Breast epithelium (tissue), 4 donors: ENCODE data around the gene ZG16. TPM values are rescaled to one million over a fixed set of nuclear protein-coding genes. Genes with fewer than 3 reads are reported as not detected.

Source experiments
- DNase-seq, 2 donors: peaks; one replicate each; pipeline ENCODE4 v3.0.0-alpha.2; 2019; ENCODE audit warnings: low spot score in 2 of 2
- H3K27ac ChIP-seq, 2 donors: fragments of 200-600 bp; sonication (generic) in 1 of 2; one replicate each; pipeline ENCODE4 v1.5.1; 2016 to 2019; ENCODE audit warnings: mild to moderate bottlenecking in 1 of 2
- H3K27me3 ChIP-seq, 2 donors: fragments of 200-600 bp; sonication (generic) in 1 of 2; one replicate each; pipeline versions ENCODE4 v1.5.1 to v1.6.0; 2017 to 2019; ENCODE audit warnings: control low read depth in 1 of 2, mild to moderate bottlenecking in 1 of 2
- H3K36me3 ChIP-seq: fragments of 200-600 bp; one replicate; pipeline ENCODE4 v1.5.1; 2019
- H3K4me1 ChIP-seq, 2 donors: fragments of 200-600 bp; sonication (generic); one replicate each; pipeline ENCODE4 v1.5.1; 2016 to 2019; ENCODE audit warnings: control low read depth in 1 of 2
- H3K4me3 ChIP-seq, 3 donors: fragments of 200-600 bp; sonication (generic); 1 replicate in 2 of 3; 2 replicates in 1 of 3; pipeline ENCODE4 v1.5.1; 2016 to 2019; ENCODE audit warnings: mild to moderate bottlenecking in 3 of 3, moderate library complexity in 2 of 3
- H3K9me3 ChIP-seq, 2 donors: fragments of 200-600 bp; sonication (generic) in 1 of 2; one replicate each; pipeline ENCODE4 v1.5.1; 2016 to 2019; ENCODE audit warnings: control low read depth in 1 of 2
- CTCF ChIP-seq, 3 donors: fragments of 450-650 bp; IDR thresholded peaks; one replicate each; pipeline ENCODE4 v1.5.1; 2016 to 2017; ENCODE audit warnings: antibody characterized with exemption in 3 of 3, mild to moderate bottlenecking in 3 of 3, moderate library complexity in 3 of 3
- POLR2A ChIP-seq: fragments of 450-650 bp; IDR thresholded peaks from one replicate; pipeline ENCODE4 v1.6.1; 2016; ENCODE audit warnings: antibody characterized with exemption, mild to moderate bottlenecking, moderate library complexity
- POLR2AphosphoS5 ChIP-seq, 3 donors: sonication (generic); formaldehyde crosslinking; IDR thresholded peaks; one replicate each; pipeline ENCODE4 v1.6.1; 2017; ENCODE audit warnings: antibody characterized with exemption in 3 of 3
- intact Hi-C: fragments of 100-400 bp; cut with DNase I; formaldehyde crosslinking; loops from one replicate; pipeline ENCODE4 v1.15.1; 2023; ENCODE audit warnings: low total_unique reads
- total RNA-seq, 3 donors: library from RNA; depleted of rRNA; stranded (reverse); fragments of >200 nt; gene quantifications; one replicate each; pipeline ENCODE4 v1.1.0, GENCODE V29; 2016

ZG16 gene
- total RNA-seq, 3 donors from 2014 or later, result 0.33 TPM; not detected in 2

- TF ChIP-seq CTCF (IDR thresholded peaks at IDR 0.05) (no peak), POLR2AphosphoS5 (IDR thresholded peaks at IDR 0.05) (peak in 1 of 3 donors; percentile 6), POLR2A (no peak)
- no peak for DNase-seq
- no peaks in the 10 kb centered on the region for H3K27me3 ChIP-seq
Measured at GRCh38 chr16:29820730-29821642, 42.9 kb downstream of the ZG16 start.

GRCh38 chr16:29821643-29822115, 43.6 kb downstream of the ZG16 start:
- H3K4me1 ChIP-seq, result peaks cover 13 to 41% of the 10 kb centered on the region in 2 donors
- no peaks in the 10 kb centered on the region for H3K27me3 ChIP-seq
- H3K4me3 ChIP-seq, result peak overlapping the region; percentile 68 to 73 (median 70)
- no peaks in the 10 kb centered on the region for H3K36me3 ChIP-seq
- no peak for DNase-seq
- no peak for TF ChIP-seq CTCF (IDR thresholded peaks at IDR 0.05)
- peak in 2 of 3 donors; percentile 8 to 17 for TF ChIP-seq POLR2AphosphoS5 (IDR thresholded peaks at IDR 0.05)
- no peaks in the 10 kb centered on the region for H3K9me3 ChIP-seq
- H3K27ac ChIP-seq, result peak overlapping the region; percentile 93 to 98
- intact Hi-C loops, result no loop called here

More at GRCh38 chr16:29820730-29821642, 42.9 kb downstream of the ZG16 start:
- Histone ChIP-seq H3K36me3 (no peaks in the 10 kb centered on the region), H3K9me3 (no peaks in the 10 kb centered on the region), H3K4me3 (peak overlapping the region; percentile 68 to 73 (median 70)), H3K4me1 (peaks cover 13 to 38% of the 10 kb centered on the region in 2 donors), H3K27ac (peak overlapping the region; percentile 93 to 98)
- intact Hi-C loops, result no loop called here

DNA sequence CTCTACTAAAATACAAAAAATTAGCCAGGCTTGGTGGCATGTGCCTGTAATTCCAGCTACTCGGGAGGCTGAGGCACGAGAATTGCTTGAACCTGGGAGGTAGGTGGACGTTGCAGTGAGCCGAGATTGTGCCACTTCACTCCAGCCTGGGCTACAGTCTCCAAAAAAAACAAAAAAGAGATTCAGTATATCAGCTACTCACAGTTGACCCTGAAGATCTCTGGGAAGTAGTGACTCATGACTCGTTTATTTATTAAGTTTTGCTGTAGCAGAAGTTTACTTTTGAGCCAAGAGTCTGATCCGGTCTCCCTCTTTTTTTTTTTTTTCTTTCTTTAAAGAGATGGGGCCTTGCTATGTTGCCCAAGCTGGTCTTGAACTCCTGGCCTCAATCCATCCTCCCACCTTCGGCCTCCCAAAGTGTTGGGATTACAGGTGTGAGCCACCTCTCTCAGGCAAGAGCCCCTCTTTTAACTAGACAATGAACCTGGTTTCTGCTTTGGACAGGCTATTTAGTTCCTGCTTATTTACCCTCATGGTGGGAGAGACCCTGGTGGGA, 46.6 kb downstream of the ZG16 start:
- H3K36me3 ChIP-seq, result no peaks in the 10 kb centered on the region
- peaks cover 13 to 37% of the 10 kb centered on the region in 2 donors for H3K4me1 ChIP-seq
- no peaks in the 10 kb centered on the region for H3K27me3 ChIP-seq
- TF ChIP-seq CTCF (IDR thresholded peaks at IDR 0.05) (no peak), POLR2A (no peak), POLR2AphosphoS5 (IDR thresholded peaks at IDR 0.05) (no peak)
- DNase-seq, result no peak
- peak overlapping the region in 2 of 3 donors; percentile 1 to 27 for H3K4me3 ChIP-seq
- H3K9me3 ChIP-seq, result no peaks in the 10 kb centered on the region
- intact Hi-C loops, result no loop called here
- peak overlapping the region; percentile 86 to 93 for H3K27ac ChIP-seq

DNA sequence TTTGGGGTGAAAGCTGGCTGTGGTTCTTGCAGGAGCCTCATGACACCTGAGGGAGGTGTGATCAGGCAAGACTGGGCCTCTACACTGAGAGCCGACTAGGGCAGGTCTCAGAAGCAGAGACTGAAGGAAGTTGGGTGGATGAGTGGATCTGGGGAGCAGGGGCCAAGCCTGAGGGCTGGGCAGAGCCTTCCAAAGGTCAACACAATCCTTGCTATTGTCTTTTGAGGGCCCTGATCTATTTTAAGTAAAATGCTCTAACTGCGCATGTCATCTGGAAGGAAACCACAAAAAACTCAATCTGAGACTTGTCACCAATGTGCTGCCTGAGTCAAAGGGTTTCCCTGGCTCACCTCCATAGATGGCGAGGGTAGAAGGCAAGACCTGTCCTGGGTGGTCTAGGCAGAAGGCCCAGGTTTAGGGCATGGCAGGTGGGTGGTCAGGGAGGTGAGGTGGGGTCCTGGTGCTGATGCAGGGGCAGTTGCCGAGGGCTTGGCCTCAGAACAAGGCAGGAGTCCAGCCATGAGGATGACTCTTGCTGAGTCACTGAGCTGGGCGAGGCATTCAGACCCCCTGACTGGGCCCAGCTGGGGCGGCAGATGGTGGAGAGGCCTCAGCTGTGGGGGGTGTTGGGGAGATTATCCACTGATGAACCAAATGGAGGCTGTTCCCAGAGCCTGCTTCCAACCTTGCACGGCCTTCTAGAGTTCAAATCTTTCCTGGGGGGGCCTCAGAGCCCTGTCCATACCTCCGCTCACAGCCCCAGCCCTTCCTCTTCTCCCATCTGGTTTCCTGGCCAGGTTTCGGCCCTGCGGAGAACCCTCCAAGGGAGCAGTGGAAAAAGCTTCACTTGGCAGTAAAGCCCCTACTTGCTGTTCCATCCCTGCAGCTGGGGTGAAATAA, 47.3 kb downstream of the ZG16 start:
- TF ChIP-seq POLR2AphosphoS5 (IDR thresholded peaks at IDR 0.05), result peak in 1 of 3 donors; percentile 7
- no peak for TF ChIP-seq POLR2A
- intact Hi-C loops, result no loop called here
- Histone ChIP-seq H3K4me3 (peak overlapping the region in 2 of 3 donors; percentile 1 to 27), H3K4me1 (peaks cover 13 to 30% of the 10 kb centered on the region in 2 donors), H3K27ac (peak overlapping the region; percentile 86 to 93), H3K27me3 (no peaks in the 10 kb centered on the region), H3K36me3 (no peaks in the 10 kb centered on the region), H3K9me3 (no peaks in the 10 kb centered on the region)
- DNase-seq, result no peak

- TF ChIP-seq POLR2AphosphoS5 (IDR thresholded peaks at IDR 0.05), result no peak
- no peak for TF ChIP-seq POLR2A
- no peak for TF ChIP-seq CTCF (IDR thresholded peaks at IDR 0.05)
- Histone ChIP-seq H3K9me3 (no peaks in the 10 kb centered on the region), H3K4me1 (peaks cover 12 to 30% of the 10 kb centered on the region in 2 donors), H3K27ac (peak overlapping the region; percentile 86 to 93), H3K4me3 (no peak overlapping the region), H3K27me3 (no peaks in the 10 kb centered on the region), H3K36me3 (no peaks in the 10 kb centered on the region)
- DNase-seq, result no peak
- intact Hi-C loops, result no loop called here
Measured at GRCh38 chr16:29826342-29826695, 48.3 kb downstream of the ZG16 start.
